Astrocyte (in vitro differentiated cells and primary cell): ENCODE measurements around the gene IGF1R. TPM values are rescaled to one million over a fixed set of nuclear protein-coding genes. Genes with fewer than 3 reads are reported as not detected.

Experiments
- DNase-seq: peaks from one replicate; pipeline ENCODE4 v3.0.0-alpha.2; 2010; ENCODE audit warnings: low read depth
- FAIRE-seq: peaks from 2 replicates; lab custom pipeline; 2011; peaks lifted over from hg19 to GRCh38; lab: Jason Lieb, UNC
- H2AFZ ChIP-seq: 2 replicates; pipeline ENCODE4 v1.6.0; 2012; ENCODE audit warnings: low read depth, low read length, inconsistent platforms
- H3K27ac ChIP-seq: 2 replicates; pipeline ENCODE4 v1.5.1; 2011; ENCODE audit warnings: low read depth, low read length, inconsistent platforms
- H3K27me3 ChIP-seq: 2 replicates; pipeline ENCODE4 v1.6.0; 2011; ENCODE audit warnings: low read length, inconsistent platforms; ENCODE audit not compliant: insufficient read depth
- H3K36me3 ChIP-seq: 2 replicates; pipeline ENCODE4 v1.5.1; 2011; ENCODE audit warnings: low read length, inconsistent platforms; ENCODE audit not compliant: insufficient read depth
- H3K4me1 ChIP-seq: 2 replicates; pipeline ENCODE4 v1.5.1; 2011; ENCODE audit warnings: low read length, inconsistent platforms; ENCODE audit not compliant: insufficient read depth
- H3K4me2 ChIP-seq: 2 replicates; pipeline ENCODE4 v1.6.0; 2012; ENCODE audit warnings: low read length, inconsistent platforms
- H3K4me3 ChIP-seq: 2 replicates; pipeline ENCODE4 v1.5.1; 2011; ENCODE audit warnings: low read depth, mild to moderate bottlenecking, low read length, inconsistent platforms; ENCODE audit not compliant: insufficient read depth
- H3K79me2 ChIP-seq: 2 replicates; pipeline ENCODE4 v1.6.0; 2012; ENCODE audit warnings: mild to moderate bottlenecking, low read length, inconsistent platforms; ENCODE audit not compliant: insufficient read depth
- H3K9ac ChIP-seq: 2 replicates; pipeline ENCODE4 v1.6.0; 2012; ENCODE audit warnings: mild to moderate bottlenecking, low read length, inconsistent platforms
- H3K9me3 ChIP-seq: 2 replicates; pipeline ENCODE4 v1.5.1; 2012; ENCODE audit warnings: low read depth, mild to moderate bottlenecking, low read length, inconsistent platforms; ENCODE audit not compliant: insufficient read depth
- H4K20me1 ChIP-seq: 2 replicates; pipeline ENCODE4 v1.6.0; 2012; ENCODE audit warnings: low read length, inconsistent platforms; ENCODE audit not compliant: insufficient read depth
- H3K27ac Mint-ChIP-seq: one replicate; pipeline ENCODE4 v1.8.0; 2021; ENCODE audit warnings: mild to moderate bottlenecking, mixed read lengths; ENCODE audit not compliant: unreplicated experiment
- H3K27me3 Mint-ChIP-seq: one replicate; pipeline ENCODE4 v1.8.0; 2021; ENCODE audit warnings: low read depth, mixed read lengths; ENCODE audit not compliant: unreplicated experiment
- H3K36me3 Mint-ChIP-seq: one replicate; pipeline ENCODE4 v1.8.0; 2021; ENCODE audit warnings: low read depth, mixed read lengths; ENCODE audit not compliant: unreplicated experiment
- H3K4me1 Mint-ChIP-seq: one replicate; pipeline ENCODE4 v1.8.0; 2021; ENCODE audit warnings: low read depth, mixed read lengths; ENCODE audit not compliant: unreplicated experiment
- H3K4me3 Mint-ChIP-seq: one replicate; pipeline ENCODE4 v1.8.0; 2021; ENCODE audit warnings: mild to moderate bottlenecking, moderate library complexity, mixed read lengths; ENCODE audit not compliant: unreplicated experiment
- H3K9me3 Mint-ChIP-seq: one replicate; pipeline ENCODE4 v1.8.0; 2021; ENCODE audit warnings: mild to moderate bottlenecking, mixed read lengths; ENCODE audit not compliant: unreplicated experiment
- EZH2 ChIP-seq: IDR thresholded peaks from 2 replicates; pipeline ENCODE4 v1.6.1; 2012; ENCODE audit warnings: mild to moderate bottlenecking, low read length, inconsistent platforms; ENCODE audit not compliant: insufficient read depth
- total RNA-seq: library from RNA; stranded (reverse); gene quantifications from 2 replicates; pipeline ENCODE4 v1.2.1, GENCODE V29; 2021
- TF ChIP-seq, protein P1 (sequence below): IDR thresholded peaks from 2 replicates; pipeline ENCODE4 v1.5.1; 2011; ENCODE audit warnings: low read depth, mild to moderate bottlenecking, inconsistent platforms, low read length, moderate library complexity; ENCODE audit not compliant: insufficient read depth

The IGF1R gene
- total RNA-seq, 1 donor from 2014 or later, result 270 TPM

GRCh38 chr15:98794211-98794610, 145.9 kb downstream of the IGF1R start:
- no peak overlapping the region for H2AFZ ChIP-seq
- peaks cover 6% of the 10 kb centered on the region for H3K36me3 Mint-ChIP-seq
- H3K4me3 ChIP-seq, result no peak overlapping the region
- FAIRE-seq (no peak), DNase-seq (no peak)
- peaks cover 80% of the 10 kb centered on the region for H3K4me1 Mint-ChIP-seq
- H3K27ac Mint-ChIP-seq, result no peak overlapping the region
- H3K79me2 ChIP-seq, result peaks cover 99% of the 10 kb centered on the region
- no peak overlapping the region for H3K27ac ChIP-seq
- no peaks in the 10 kb centered on the region for H3K9me3 Mint-ChIP-seq
- no peaks in the 10 kb centered on the region for H3K36me3 ChIP-seq
- no peaks in the 10 kb centered on the region for H3K27me3 ChIP-seq
- TF ChIP-seq EZH2, result no peak
- TF ChIP-seq, protein P1, sequence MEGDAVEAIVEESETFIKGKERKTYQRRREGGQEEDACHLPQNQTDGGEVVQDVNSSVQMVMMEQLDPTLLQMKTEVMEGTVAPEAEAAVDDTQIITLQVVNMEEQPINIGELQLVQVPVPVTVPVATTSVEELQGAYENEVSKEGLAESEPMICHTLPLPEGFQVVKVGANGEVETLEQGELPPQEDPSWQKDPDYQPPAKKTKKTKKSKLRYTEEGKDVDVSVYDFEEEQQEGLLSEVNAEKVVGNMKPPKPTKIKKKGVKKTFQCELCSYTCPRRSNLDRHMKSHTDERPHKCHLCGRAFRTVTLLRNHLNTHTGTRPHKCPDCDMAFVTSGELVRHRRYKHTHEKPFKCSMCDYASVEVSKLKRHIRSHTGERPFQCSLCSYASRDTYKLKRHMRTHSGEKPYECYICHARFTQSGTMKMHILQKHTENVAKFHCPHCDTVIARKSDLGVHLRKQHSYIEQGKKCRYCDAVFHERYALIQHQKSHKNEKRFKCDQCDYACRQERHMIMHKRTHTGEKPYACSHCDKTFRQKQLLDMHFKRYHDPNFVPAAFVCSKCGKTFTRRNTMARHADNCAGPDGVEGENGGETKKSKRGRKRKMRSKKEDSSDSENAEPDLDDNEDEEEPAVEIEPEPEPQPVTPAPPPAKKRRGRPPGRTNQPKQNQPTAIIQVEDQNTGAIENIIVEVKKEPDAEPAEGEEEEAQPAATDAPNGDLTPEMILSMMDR, result no peak
- H3K9ac ChIP-seq, result no peak overlapping the region
- H3K9me3 ChIP-seq, result no peaks in the 10 kb centered on the region
- no peak overlapping the region for H3K4me2 ChIP-seq
- H3K4me3 Mint-ChIP-seq, result no peak overlapping the region
- H3K27me3 Mint-ChIP-seq, result no peaks in the 10 kb centered on the region
- peaks cover 6% of the 10 kb centered on the region for H3K4me1 ChIP-seq
- H4K20me1 ChIP-seq, result peaks cover 94% of the 10 kb centered on the region

- peaks cover 11% of the 10 kb centered on the region for H3K4me1 ChIP-seq
- peak overlapping the region; percentile 7 for H3K4me3 Mint-ChIP-seq
Measured at GRCh38 chr15:98794748-98795147, 146.4 kb downstream of the IGF1R start.

DNA sequence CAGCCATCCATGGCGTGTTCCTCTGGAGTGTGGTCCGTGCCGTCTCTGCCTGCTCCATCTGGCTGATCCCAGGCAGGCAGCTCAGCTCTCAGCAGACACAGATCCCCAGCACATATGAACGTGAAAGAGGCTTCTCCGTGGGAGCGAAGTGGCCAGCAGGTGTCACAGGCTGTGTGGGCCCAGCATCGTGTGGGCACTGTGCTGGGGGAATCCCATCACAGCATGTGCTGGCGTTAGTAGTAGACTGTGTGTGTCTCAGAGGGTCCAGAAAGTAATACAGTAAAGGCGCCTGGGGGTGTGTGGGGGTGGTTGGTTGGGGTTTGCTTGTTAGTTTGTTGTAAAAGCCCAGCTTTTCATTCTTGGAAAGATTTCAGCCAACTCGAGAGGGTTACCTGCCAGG, 147.6 kb downstream of the IGF1R start:
- Mint-ChIP-seq H3K4me3 (no peak overlapping the region), H3K27ac (peak overlapping the region; percentile 38), H3K9me3 (no peaks in the 10 kb centered on the region), H3K36me3 (peaks cover 3% of the 10 kb centered on the region), H3K4me1 (peaks cover 80% of the 10 kb centered on the region), H3K27me3 (no peaks in the 10 kb centered on the region)
- no peaks in the 10 kb centered on the region for H3K9me3 ChIP-seq
- H3K27me3 ChIP-seq, result no peaks in the 10 kb centered on the region
- no peak overlapping the region for H3K4me2 ChIP-seq
- H3K4me3 ChIP-seq, result no peak overlapping the region
- peaks cover 96% of the 10 kb centered on the region for H3K79me2 ChIP-seq
- FAIRE-seq (no peak), DNase-seq (no peak)
- H2AFZ ChIP-seq, result no peak overlapping the region
- peaks cover 24% of the 10 kb centered on the region for H3K4me1 ChIP-seq
- H3K36me3 ChIP-seq, result no peaks in the 10 kb centered on the region
- H3K9ac ChIP-seq, result no peak overlapping the region
- no peak for TF ChIP-seq EZH2
- TF ChIP-seq, protein P1, result no peak
- H3K27ac ChIP-seq, result no peak overlapping the region
- peaks cover 93% of the 10 kb centered on the region for H4K20me1 ChIP-seq

More at GRCh38 chr15:98794748-98795147, 146.4 kb downstream of the IGF1R start:
- Mint-ChIP-seq H3K27me3 (no peaks in the 10 kb centered on the region), H3K4me1 (peaks cover 80% of the 10 kb centered on the region), H3K9me3 (no peaks in the 10 kb centered on the region), H3K36me3 (peaks cover 6% of the 10 kb centered on the region), H3K27ac (peak overlapping the region; percentile 71)
- TF ChIP-seq EZH2, result no peak
- TF ChIP-seq, protein P1, result no peak
- H3K9ac ChIP-seq, result no peak overlapping the region
- no peak overlapping the region for H3K4me3 ChIP-seq
- no peak overlapping the region for H3K27ac ChIP-seq
- H3K79me2 ChIP-seq, result peaks cover 99% of the 10 kb centered on the region
- H3K36me3 ChIP-seq, result no peaks in the 10 kb centered on the region
- peaks cover 94% of the 10 kb centered on the region for H4K20me1 ChIP-seq
- H3K27me3 ChIP-seq, result no peaks in the 10 kb centered on the region
- no peak for FAIRE-seq
- no peak for DNase-seq
- H2AFZ ChIP-seq, result no peak overlapping the region
- no peak overlapping the region for H3K4me2 ChIP-seq
- H3K9me3 ChIP-seq, result no peaks in the 10 kb centered on the region
